ENCODE measurements around the gene MAK. TPM values are rescaled to one million over a fixed set of nuclear protein-coding genes. Genes with fewer than 3 reads are reported as not detected.
A peak's percentile ranks its signal among the peaks of the same experiment; 100 is the strongest.
"Not testable (repeated sequence)": the region's sequence is repeated elsewhere in the genome, so short reads cannot be mapped to it uniquely, and the experiment has no call there.

The MAK gene, protein sequence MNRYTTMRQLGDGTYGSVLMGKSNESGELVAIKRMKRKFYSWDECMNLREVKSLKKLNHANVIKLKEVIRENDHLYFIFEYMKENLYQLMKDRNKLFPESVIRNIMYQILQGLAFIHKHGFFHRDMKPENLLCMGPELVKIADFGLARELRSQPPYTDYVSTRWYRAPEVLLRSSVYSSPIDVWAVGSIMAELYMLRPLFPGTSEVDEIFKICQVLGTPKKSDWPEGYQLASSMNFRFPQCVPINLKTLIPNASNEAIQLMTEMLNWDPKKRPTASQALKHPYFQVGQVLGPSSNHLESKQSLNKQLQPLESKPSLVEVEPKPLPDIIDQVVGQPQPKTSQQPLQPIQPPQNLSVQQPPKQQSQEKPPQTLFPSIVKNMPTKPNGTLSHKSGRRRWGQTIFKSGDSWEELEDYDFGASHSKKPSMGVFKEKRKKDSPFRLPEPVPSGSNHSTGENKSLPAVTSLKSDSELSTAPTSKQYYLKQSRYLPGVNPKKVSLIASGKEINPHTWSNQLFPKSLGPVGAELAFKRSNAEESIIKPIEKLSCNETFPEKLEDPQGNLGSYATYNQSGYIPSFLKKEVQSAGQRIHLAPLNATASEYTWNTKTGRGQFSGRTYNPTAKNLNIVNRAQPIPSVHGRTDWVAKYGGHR
- total RNA-seq (2014; rRNA removed; shearing (Covaris generic); ENCODE audit: low replicate concordance) = not detected in 2 replicates

DNA sequence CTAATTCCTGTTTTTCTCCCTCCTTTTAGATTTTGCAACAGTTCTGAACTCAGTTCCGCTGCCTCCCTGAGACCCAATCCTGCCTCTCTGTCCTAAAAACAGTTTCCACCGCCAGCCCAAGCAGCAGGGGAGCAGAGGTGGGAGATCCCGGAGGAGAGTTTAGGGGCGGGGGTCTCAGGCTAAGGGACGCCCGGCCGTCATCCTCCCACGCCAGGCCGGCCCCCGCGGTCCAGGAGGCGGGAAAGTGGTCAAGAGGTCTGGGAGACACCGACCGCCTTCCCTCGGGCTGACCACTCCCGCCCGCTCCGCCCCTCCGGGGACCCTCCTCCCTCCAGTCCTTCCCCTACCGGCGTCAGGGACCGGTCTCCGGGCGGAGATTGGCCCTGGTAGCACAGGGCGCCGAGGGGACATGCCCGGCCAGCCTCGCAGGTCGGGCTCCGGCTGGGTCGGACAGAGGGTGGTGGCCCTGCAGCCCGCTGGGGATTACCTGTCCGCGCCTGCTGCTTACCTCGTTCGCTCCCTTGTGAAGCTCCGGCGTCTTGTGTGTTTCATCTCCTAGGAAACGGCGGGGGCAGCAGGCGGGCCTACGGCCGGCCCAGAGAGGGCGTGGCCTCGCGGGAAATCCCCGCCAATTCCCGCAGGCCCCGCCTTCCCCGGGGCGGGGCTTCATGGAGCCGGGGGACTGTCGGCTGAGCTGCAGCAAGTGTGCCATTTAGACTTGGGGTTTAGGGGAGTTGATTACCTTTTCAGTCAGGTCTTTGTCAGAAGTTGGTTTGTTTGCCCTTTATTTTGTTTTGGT, at the start of gene MAK:
TSS of gene MAK (minus strand) at position 545 of the 799 bp plus-strand sequence. CDS start 7,891 bp downstream, outside the sequence.
- H3K4me2 ChIP-seq (ENCODE audit: low read depth, low read length, poor library complexity, severe bottlenecking) = peak within 1 kb of the TSS; percentile 90
- no peaks in the 10 kb centered on the region for H3K9me3 ChIP-seq (ENCODE audit: low read length)
- no peaks in the 10 kb centered on the region for H4K20me1 ChIP-seq (ENCODE audit: insufficient read depth, low read depth, low read length)
- peak within 1 kb of the TSS; percentile 82; the same call in 1 of the 2 replicates for H2AFZ ChIP-seq (ENCODE audit: low read length)
- peak within 1 kb of the TSS; percentile 61 for H3K9ac ChIP-seq (ENCODE audit: low read length)
- H3K4me3 ChIP-seq (ENCODE audit: low read length) = peak within 1 kb of the TSS; percentile 63
- H3K79me2 ChIP-seq (ENCODE audit: low read length) = no peaks in the 10 kb centered on the region
- H3K9me2 ChIP-seq (replicated peaks; ENCODE audit: insufficient read depth, low read length) = no peaks in the 10 kb centered on the region
- DNase-seq = peak; percentile 95
- peaks cover 25% of the 10 kb centered on the region for H3K4me1 ChIP-seq (ENCODE audit: low read length)
- no peak within 1 kb of the TSS for H3K27ac ChIP-seq (ENCODE audit: low read length)
- H3K27me3 ChIP-seq (ENCODE audit: low read length) = no peaks in the 10 kb centered on the region
- H3K36me3 ChIP-seq (ENCODE audit: insufficient read depth, low read length) = no peaks in the 10 kb centered on the region

DNA sequence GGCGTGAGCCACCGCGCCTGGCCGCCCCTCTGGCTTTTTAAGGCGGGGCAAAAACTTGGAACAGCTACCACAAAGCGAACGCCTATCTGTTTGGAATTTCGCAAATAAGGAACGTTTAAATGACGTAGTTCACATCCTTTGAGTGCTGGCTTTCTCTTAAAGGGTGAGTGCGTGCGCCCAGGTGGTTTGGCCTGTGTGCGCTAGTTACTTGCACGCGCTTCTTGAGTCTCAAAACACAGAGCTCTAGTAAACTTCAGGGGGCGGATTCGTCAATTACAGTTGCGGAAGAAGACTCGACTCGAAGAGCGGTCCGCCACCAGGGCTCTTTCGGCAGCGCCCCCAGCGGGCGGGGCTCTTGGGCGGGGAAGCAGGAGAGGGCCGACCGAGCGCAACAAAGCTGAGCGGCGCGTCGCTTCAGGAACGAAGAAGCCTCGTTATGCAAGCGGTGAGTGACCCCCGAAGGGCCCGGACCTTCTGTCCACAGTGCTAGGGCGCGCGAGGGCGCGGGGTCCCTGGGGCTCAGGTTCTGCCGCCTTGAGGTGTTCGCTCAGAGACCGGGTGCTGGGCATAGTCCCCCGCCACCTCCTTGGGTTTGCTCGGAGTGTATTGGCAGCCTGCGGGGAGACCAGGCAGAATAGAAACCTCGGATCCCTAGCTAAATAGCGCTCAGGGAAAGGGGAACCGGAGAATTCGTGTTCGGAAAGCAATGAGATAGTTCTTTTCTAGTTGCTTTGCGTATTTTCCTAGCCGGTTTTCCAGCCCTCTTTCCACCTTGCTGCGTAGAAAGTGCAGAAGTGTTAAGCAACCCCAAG, 48.6 kb upstream of the MAK start, which contains the start of gene SYCP2L:
TSS of gene SYCP2L (plus strand) at position 362 of the 812 bp plus-strand sequence. CDS start at position 437, 75 bp downstream.
- no peaks in the 10 kb centered on the region for H3K27me3 ChIP-seq (ENCODE audit: low read length)
- no peak within 1 kb of the TSS for H2AFZ ChIP-seq (ENCODE audit: low read length)
- H3K9ac ChIP-seq (ENCODE audit: low read length) = no peak within 1 kb of the TSS
- no peak within 1 kb of the TSS for H3K27ac ChIP-seq (ENCODE audit: low read length)
- no peak within 1 kb of the TSS for H3K4me3 ChIP-seq (ENCODE audit: low read length)
- no peak for DNase-seq
- H3K4me1 ChIP-seq (ENCODE audit: low read length) = peaks cover 7% of the 10 kb centered on the region
- no peaks in the 10 kb centered on the region for H3K36me3 ChIP-seq (ENCODE audit: insufficient read depth, low read length)
- H3K4me2 ChIP-seq (ENCODE audit: low read depth, low read length, poor library complexity, severe bottlenecking) = no peak within 1 kb of the TSS
- no peaks in the 10 kb centered on the region for H4K20me1 ChIP-seq (ENCODE audit: insufficient read depth, low read depth, low read length)
- no peaks in the 10 kb centered on the region for H3K9me2 ChIP-seq (replicated peaks; ENCODE audit: insufficient read depth, low read length)
- no peaks in the 10 kb centered on the region for H3K9me3 ChIP-seq (ENCODE audit: low read length)
- H3K79me2 ChIP-seq (ENCODE audit: low read length) = no peaks in the 10 kb centered on the region

DNA sequence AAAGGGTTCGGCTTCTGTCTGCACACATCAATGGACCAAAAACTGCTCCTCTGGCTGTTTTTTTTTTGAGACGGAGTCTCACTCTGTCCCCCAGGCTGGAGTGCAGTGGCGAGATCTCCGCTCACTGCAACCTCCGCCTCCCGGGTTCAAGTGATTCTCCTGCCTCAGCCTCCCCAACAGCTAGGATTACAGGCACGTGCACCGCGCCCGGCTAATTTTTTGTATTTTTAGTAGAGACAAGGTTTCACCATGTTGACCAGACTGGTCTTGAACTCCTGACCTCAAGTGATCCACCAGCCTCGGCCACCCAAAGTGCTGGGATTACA, 48.0 kb upstream of the MAK start:
- not testable (repeated sequence) for H3K9me3 ChIP-seq (ENCODE audit: low read length); H3K27me3 ChIP-seq (ENCODE audit: low read length); H3K79me2 ChIP-seq (ENCODE audit: low read length); H3K4me3 ChIP-seq (ENCODE audit: low read length); H3K4me2 ChIP-seq (ENCODE audit: low read depth, low read length, poor library complexity, severe bottlenecking); H2AFZ ChIP-seq (ENCODE audit: low read length); DNase-seq; H3K27ac ChIP-seq (ENCODE audit: low read length); H3K9ac ChIP-seq (ENCODE audit: low read length); H3K4me1 ChIP-seq (ENCODE audit: low read length); H3K36me3 ChIP-seq (ENCODE audit: insufficient read depth, low read length); H3K9me2 ChIP-seq (replicated peaks; ENCODE audit: insufficient read depth, low read length); H4K20me1 ChIP-seq (ENCODE audit: insufficient read depth, low read depth, low read length)

DNA sequence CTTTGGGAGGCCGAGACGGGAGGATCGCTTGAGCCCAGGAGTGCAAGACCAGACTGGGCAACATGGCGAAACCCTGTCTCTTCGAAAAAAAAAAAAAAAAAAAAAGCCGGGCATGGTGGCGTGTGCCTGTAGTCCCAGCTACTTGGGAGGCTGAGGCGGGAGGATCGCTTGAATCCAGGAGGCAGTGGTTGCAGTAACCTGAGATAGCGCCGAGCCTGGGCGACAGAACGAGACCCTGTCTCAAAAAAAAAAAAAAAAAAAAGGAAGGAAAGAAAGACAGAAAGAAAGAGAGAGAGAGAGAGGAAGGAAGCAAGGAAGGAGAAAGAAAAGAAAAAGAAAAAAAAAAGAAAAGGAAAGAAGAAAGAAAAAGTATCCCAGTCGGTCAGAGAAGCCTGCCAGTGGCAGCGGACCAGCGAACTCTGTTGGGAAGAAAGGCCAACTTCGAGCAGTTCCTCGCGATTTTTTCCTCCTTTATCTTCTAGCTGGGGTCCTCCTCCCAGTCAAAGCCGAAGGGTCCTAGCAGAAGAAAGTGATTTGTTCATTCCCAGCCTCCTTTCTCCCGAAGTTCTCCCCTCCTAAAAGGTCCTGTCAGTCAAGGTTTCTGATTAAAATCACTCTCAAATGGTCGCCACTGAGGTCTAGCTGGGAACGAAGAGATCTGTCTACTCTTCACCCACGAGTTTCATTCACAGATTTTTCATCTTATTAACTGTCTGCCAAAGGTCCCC, 46.1 kb upstream of the MAK start:
- no peaks in the 10 kb centered on the region for H4K20me1 ChIP-seq (ENCODE audit: insufficient read depth, low read depth, low read length)
- no peak overlapping the region for H3K9ac ChIP-seq (ENCODE audit: low read length)
- H3K9me2 ChIP-seq (replicated peaks; ENCODE audit: insufficient read depth, low read length) = no peaks in the 10 kb centered on the region
- peaks cover 4% of the 10 kb centered on the region for H3K4me1 ChIP-seq (ENCODE audit: low read length)
- no peak overlapping the region for H2AFZ ChIP-seq (ENCODE audit: low read length)
- H3K4me3 ChIP-seq (ENCODE audit: low read length) = no peak overlapping the region
- H3K36me3 ChIP-seq (ENCODE audit: insufficient read depth, low read length) = no peaks in the 10 kb centered on the region
- no peak overlapping the region for H3K27ac ChIP-seq (ENCODE audit: low read length)
- H3K79me2 ChIP-seq (ENCODE audit: low read length) = no peaks in the 10 kb centered on the region
- no peak for DNase-seq
- no peaks in the 10 kb centered on the region for H3K9me3 ChIP-seq (ENCODE audit: low read length)
- no peak overlapping the region for H3K4me2 ChIP-seq (ENCODE audit: low read depth, low read length, poor library complexity, severe bottlenecking)
- no peaks in the 10 kb centered on the region for H3K27me3 ChIP-seq (ENCODE audit: low read length)

DNA sequence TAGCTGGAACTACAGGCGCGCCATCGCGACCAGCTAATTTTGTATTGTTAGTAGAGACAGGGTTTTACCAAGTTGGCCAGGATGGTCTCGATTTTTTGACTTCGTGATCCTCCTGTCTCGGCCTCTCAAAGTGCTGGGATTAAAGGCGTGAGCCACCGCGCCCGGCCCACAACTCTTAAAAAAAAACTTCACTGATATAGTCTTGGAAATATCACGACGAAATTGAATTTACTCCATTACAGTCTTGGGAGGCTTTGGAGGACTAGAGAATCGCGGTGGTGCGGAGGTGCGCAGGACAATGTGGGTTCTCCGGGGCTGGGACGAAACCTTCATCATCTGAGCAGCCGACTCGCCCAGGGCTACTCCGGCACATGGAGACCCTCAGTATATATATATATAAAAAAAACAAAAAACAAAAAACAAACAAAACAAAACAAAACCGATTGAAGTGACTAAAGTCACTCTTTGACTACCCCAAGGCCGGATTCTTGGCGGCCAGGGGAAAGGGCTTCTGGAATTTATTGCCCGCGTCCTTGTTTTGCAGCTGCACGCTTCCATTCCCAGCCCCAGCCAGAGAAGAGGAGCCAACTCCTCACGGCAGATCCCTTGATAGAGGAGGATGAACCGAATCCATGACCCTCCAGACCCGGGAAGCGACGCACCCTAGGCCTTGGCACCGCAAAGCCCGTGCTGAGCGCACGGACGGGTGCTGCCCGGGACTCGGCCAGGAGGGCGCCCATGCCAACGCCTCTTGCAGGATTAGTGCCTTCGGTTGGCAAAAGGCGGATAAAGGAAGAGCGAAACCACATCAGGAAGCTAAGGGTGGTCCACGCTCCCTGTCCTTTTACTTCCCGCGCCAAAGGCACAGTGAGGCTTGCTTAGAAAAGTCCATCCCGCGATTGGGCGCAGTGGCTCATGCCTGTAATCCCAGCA, 45.2 kb upstream of the MAK start:
- Histone ChIP-seq H3K4me2 (ENCODE audit: low read depth, low read length, poor library complexity, severe bottlenecking) (no peak overlapping the region), H3K79me2 (ENCODE audit: low read length) (no peaks in the 10 kb centered on the region), H3K9ac (ENCODE audit: low read length) (no peak overlapping the region), H3K36me3 (ENCODE audit: insufficient read depth, low read length) (no peaks in the 10 kb centered on the region), H3K4me3 (ENCODE audit: low read length) (no peak overlapping the region), H3K27ac (ENCODE audit: low read length) (no peak overlapping the region), H4K20me1 (ENCODE audit: insufficient read depth, low read depth, low read length) (no peaks in the 10 kb centered on the region), H2AFZ (ENCODE audit: low read length) (no peak overlapping the region), H3K9me3 (ENCODE audit: low read length) (no peaks in the 10 kb centered on the region), H3K9me2 (replicated peaks; ENCODE audit: insufficient read depth, low read length) (no peaks in the 10 kb centered on the region), H3K27me3 (ENCODE audit: low read length) (no peaks in the 10 kb centered on the region), H3K4me1 (ENCODE audit: low read length) (no peaks in the 10 kb centered on the region)
- DNase-seq = no peak

DNA sequence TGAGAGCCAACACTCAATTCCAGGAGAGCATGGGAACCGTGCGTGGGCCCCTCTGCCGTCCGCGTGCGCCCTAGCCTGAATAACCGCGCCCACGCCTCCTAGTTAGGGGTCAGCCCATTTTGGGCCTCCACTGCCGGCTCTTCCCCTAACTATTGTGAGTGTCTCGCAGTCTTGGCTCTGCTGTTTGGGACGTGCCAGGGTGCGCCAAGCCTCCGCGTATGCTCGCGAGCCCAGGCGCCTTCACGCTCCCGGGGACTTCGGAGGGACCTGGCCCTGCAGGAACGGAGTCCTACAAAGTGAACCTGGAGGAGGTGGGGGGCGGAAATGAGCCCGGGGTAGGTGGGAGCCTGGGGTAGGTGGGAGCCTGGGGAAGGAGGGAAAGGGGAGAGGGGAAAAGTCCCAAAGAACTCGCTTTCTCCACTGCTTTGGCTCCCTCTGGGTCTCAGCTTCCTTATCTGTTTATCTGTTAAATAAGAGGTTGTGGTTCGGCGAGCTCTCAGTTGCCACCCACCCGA, 44.4 kb upstream of the MAK start:
- Histone ChIP-seq H3K4me3 (ENCODE audit: low read length) (no peak overlapping the region), H2AFZ (ENCODE audit: low read length) (no peak overlapping the region), H3K9me3 (ENCODE audit: low read length) (no peaks in the 10 kb centered on the region), H3K9ac (ENCODE audit: low read length) (no peak overlapping the region), H4K20me1 (ENCODE audit: insufficient read depth, low read depth, low read length) (no peaks in the 10 kb centered on the region), H3K4me2 (ENCODE audit: low read depth, low read length, poor library complexity, severe bottlenecking) (no peak overlapping the region), H3K36me3 (ENCODE audit: insufficient read depth, low read length) (no peaks in the 10 kb centered on the region), H3K79me2 (ENCODE audit: low read length) (no peaks in the 10 kb centered on the region), H3K27me3 (ENCODE audit: low read length) (no peaks in the 10 kb centered on the region), H3K9me2 (replicated peaks; ENCODE audit: insufficient read depth, low read length) (no peaks in the 10 kb centered on the region), H3K4me1 (ENCODE audit: low read length) (no peaks in the 10 kb centered on the region), H3K27ac (ENCODE audit: low read length) (no peak overlapping the region)
- no peak for DNase-seq

DNA sequence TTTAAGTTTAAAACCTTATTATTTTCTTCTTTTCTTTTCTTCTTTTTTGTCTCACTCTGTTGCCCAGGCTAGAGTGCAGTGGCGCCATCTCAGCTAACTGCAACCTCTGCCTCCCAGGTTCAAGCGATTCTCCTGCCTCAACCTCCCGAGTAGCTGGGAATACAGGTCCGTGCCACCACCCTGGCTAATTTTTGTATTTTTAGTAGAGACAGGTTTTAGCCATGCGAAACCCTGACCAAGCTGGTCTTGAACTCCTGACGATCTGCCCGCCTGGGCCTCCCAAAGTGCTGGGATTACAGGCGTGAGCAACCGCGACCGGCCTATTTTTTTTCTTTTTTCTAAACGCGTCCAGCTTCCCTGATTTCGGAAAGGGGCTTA, 43.9 kb upstream of the MAK start:
- not testable (repeated sequence) for H3K4me2 ChIP-seq (ENCODE audit: low read depth, low read length, poor library complexity, severe bottlenecking); H4K20me1 ChIP-seq (ENCODE audit: insufficient read depth, low read depth, low read length); H3K9me3 ChIP-seq (ENCODE audit: low read length); H3K79me2 ChIP-seq (ENCODE audit: low read length); H3K9me2 ChIP-seq (replicated peaks; ENCODE audit: insufficient read depth, low read length); DNase-seq; H2AFZ ChIP-seq (ENCODE audit: low read length); H3K4me3 ChIP-seq (ENCODE audit: low read length); H3K36me3 ChIP-seq (ENCODE audit: insufficient read depth, low read length); H3K4me1 ChIP-seq (ENCODE audit: low read length); H3K27ac ChIP-seq (ENCODE audit: low read length); H3K27me3 ChIP-seq (ENCODE audit: low read length); H3K9ac ChIP-seq (ENCODE audit: low read length)

Measured in Karpas-422 (cell line).